Adrenal gland (tissue), 19 donors: Measurements from ENCODE around the gene KCNAB3. TPM values are rescaled to one million over a fixed set of nuclear protein-coding genes. Genes with fewer than 3 reads are reported as not detected.

Source experiments
- DNase-seq, 7 donors: peaks; one replicate each; pipeline ENCODE4 v3.0.0-alpha.2; 2019 to 2020
- H3K27ac ChIP-seq, 5 donors: fragments of 200-600 bp; sonication (generic) in 4 of 5; 1 replicate in 3 of 5; 2 replicates in 2 of 5; pipeline versions ENCODE4 v1.5.1 to v1.8.0; 2016 to 2020; ENCODE audit warnings: mild to moderate bottlenecking in 1 of 5
- H3K27me3 ChIP-seq: fragments of 200-600 bp; 2 replicates; pipeline ENCODE4 v1.8.0; 2021
- H3K36me3 ChIP-seq, 2 donors: fragments of 200-600 bp; replicated peaks in 1 of 2; 1 replicate in 1 of 2; 2 replicates in 1 of 2; pipeline versions ENCODE4 v1.5.1 to v1.8.0; 2018 to 2022
- H3K4me1 ChIP-seq, 2 donors: fragments of 200-600 bp; replicated peaks in 1 of 2; 1 replicate in 1 of 2; 2 replicates in 1 of 2; pipeline versions ENCODE4 v1.5.1 to v1.8.0; 2018 to 2021
- H3K4me3 ChIP-seq, 4 donors: fragments of 200-600 bp; sonication (generic) in 3 of 4; one replicate each; pipeline ENCODE4 v1.5.1; 2016 to 2018
- H3K9me3 ChIP-seq, 3 donors: fragments of 200-600 bp; sonication (generic) in 1 of 3; replicated peaks in 1 of 3; 1 replicate in 2 of 3; 2 replicates in 1 of 3; pipeline versions ENCODE4 v1.5.1 to v1.8.0; 2016 to 2021
- POLR2A ChIP-seq, 2 donors: fragments of 450-650 bp; IDR thresholded peaks; one replicate each; pipeline ENCODE4 v1.6.1; 2017; ENCODE audit warnings: antibody characterized with exemption in 2 of 2, mild to moderate bottlenecking in 2 of 2, moderate library complexity in 1 of 2
- WGBS, 4 donors: extraction: QIAGEN DNeasy Blood & Tissue Kit in 2 of 4; methylation state at CpG; one replicate each; pipeline versions ENCODE4 v1.1.5 to v1.1.7; 2013 to 2017; 5-methylcytosine and 5-hydroxymethylcytosine counted together
- intact Hi-C, 2 donors: fragments of 100-400 bp; cut with DNase I; formaldehyde crosslinking; loops; one replicate each; pipeline versions ENCODE4 v1.14.1 to v1.15.0; 2022 to 2023
- long read RNA-seq, 10 donors: library from polyadenylated mRNA in 3 of 10; unstranded in 2 of 10; stranded (forward) in 1 of 10; transcript quantifications; one replicate each; pipeline ENCODE4 v2.0.0 and lab custom pipeline, GENCODE V29; 2021 to 2026
- polyA plus RNA-seq, 3 donors: library from polyadenylated mRNA; stranded (reverse); fragments of 200-250 nt in 2 of 3; fragments of 350-450 nt in 1 of 3; fragmentation: Illumina TruSeq in 1 of 3; extraction: RNeasy Lipid Tissue Mini Kit (QIAGEN cat#74804) in 1 of 3; gene quantifications; one replicate each; pipeline ENCODE4 v1.2.3, GENCODE V29; 2013 to 2014
- total RNA-seq, 9 donors: library from RNA; depleted of rRNA in 4 of 9; stranded (reverse); fragments of >200 nt in 4 of 9; fragments of 120-200 nt in 1 of 9; fragmentation: NEBNext Ultra II Directional in 1 of 9; extraction: Animal tissue kit (Norgen Biotek cat#: 25700) in 1 of 9; gene quantifications; one replicate each; pipeline versions ENCODE4 v1.1.0 to v1.2.4, GENCODE V29; 2013 to 2023
- TF ChIP-seq, protein P1 (sequence below), 6 experiments: fragments of 450-650 bp in 4 of 6; fragments of 200-600 bp in 2 of 6; sonication (generic) in 1 of 6; IDR thresholded peaks; 1 replicate in 5 of 6; 2 replicates in 1 of 6; pipeline versions ENCODE4 v1.5.1 to v1.8.0; 2016 to 2021; ENCODE audit warnings: antibody characterized with exemption in 6 of 6, mild to moderate bottlenecking in 2 of 6, moderate library complexity in 1 of 6
- donor health status: healthy with polysubstance abuse.
- donor health status: Bipolar disorder and iron deficiency.
- donor health status: DM: yes; HTN: yes; CAD: no.
- donor health status: DM: no; HTN: no; CAD: no.
- donor health status: DM: no; HTN: no; CAD: no.
- donor health status: DM: yes; HTN: yes; CAD: no.

KCNAB3 gene
- total RNA-seq (1 to 10 TPM in 2 of 9 donors, under 1 TPM in 5, not detected in 2; 0.12 to 1.9 (median 0.41) TPM), polyA plus RNA-seq (1 to 10 TPM in 2 of 3 donors, under 1 TPM in 1; 0.27 to 4.2 (median 3.4) TPM)
- long read RNA-seq, donor 1 = 0 reads
- long read RNA-seq, donor 2, partial matches to known transcripts = 0 of 1 reads
- long read RNA-seq, donor 2, other reads (novel, unspliced or antisense) = 0 of 1 reads
- long read RNA-seq, donor 3 = 0 reads
- long read RNA-seq, donor 4 = 0 reads
- long read RNA-seq, donor 5 = 0 reads
- long read RNA-seq, donor 6 = 0 reads
- long read RNA-seq, donor 7 = 0 reads
- long read RNA-seq, donor 8, partial matches to known transcripts = 0 of 4 reads
- long read RNA-seq, donor 8, other reads (novel, unspliced or antisense) = 0 of 4 reads
- long read RNA-seq, donor 9 = 0 reads
- long read RNA-seq, donor 10, partial matches to known transcripts = 0 of 4 reads
- long read RNA-seq, donor 10, other reads (novel, unspliced or antisense) = 0 of 4 reads

DNA sequence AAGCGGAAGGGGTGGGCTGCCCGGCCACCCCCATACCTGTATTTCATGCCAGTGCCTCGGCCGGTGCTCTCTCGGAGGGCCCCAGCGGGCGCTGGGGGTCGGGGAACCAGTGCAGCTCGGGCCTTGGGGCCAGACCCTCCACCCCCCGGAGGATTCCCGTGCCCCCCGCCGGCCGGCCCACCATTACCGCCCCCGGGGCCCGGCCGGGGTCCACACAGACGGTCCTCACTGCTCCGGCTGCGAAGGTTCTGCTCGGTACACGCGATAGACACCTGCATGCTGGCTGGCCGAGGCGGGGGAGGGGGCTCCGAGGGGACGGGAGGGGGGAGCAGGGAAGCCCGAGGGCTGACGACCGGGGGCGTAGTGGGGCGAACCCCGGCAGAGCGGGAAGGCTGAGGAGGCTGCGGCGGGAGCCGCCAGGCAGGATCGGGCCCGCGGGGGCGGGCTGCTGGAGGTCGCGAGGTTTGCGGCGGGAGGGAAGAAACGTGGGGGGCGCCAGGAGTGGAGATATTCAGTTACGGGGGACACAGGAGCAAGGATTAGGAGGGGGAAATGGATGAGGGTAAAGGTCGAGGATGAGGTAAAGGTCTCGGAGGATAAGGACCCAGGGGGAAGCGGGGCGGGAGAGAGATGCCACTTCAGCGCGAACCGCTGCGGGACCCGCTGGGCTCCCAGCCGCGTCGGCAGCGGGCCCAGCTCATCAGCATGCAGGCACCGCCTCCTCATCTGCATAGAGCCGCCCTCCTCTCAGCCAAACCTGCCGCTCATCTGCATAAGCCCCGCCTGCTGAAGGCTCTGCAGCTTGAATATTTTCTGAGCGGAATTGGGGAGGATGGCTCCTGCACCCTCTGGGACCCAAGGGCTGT is at the start of gene KCNAB3:
Gene KCNAB3 (minus strand): TSS at position 699 of the 866 bp plus-strand sequence. CDS start 421 bp downstream, at position 278.
- H3K36me3 ChIP-seq = no peaks in the 10 kb centered on the region
- 41 to 61% (median 43%) methylated on average over 41 to 67 of the region's 67 CpGs for WGBS, 4 donors
- H3K27me3 ChIP-seq = no peaks in the 10 kb centered on the region
- DNase-seq = peak in 4 of 7 donors; percentile 40 to 69 (median 44)
- TF ChIP-seq, protein P1, sequence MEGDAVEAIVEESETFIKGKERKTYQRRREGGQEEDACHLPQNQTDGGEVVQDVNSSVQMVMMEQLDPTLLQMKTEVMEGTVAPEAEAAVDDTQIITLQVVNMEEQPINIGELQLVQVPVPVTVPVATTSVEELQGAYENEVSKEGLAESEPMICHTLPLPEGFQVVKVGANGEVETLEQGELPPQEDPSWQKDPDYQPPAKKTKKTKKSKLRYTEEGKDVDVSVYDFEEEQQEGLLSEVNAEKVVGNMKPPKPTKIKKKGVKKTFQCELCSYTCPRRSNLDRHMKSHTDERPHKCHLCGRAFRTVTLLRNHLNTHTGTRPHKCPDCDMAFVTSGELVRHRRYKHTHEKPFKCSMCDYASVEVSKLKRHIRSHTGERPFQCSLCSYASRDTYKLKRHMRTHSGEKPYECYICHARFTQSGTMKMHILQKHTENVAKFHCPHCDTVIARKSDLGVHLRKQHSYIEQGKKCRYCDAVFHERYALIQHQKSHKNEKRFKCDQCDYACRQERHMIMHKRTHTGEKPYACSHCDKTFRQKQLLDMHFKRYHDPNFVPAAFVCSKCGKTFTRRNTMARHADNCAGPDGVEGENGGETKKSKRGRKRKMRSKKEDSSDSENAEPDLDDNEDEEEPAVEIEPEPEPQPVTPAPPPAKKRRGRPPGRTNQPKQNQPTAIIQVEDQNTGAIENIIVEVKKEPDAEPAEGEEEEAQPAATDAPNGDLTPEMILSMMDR (IDR thresholded peaks at IDR 0.05) = no peak
- TF ChIP-seq POLR2A (IDR thresholded peaks at IDR 0.05) = no peak
- no peaks in the 10 kb centered on the region for H3K9me3 ChIP-seq
- no peak within 1 kb of the TSS for H3K4me3 ChIP-seq
- intact Hi-C loops = loop anchor here in 1 of 2 donors (10.0 kb wide), 1 partner anchor 55 kb away; no protein-coding TSS in a partner anchor
- H3K27ac ChIP-seq = no peak within 1 kb of the TSS
- H3K4me1 ChIP-seq = peaks cover 16 to 19% of the 10 kb centered on the region in 2 donors

DNA sequence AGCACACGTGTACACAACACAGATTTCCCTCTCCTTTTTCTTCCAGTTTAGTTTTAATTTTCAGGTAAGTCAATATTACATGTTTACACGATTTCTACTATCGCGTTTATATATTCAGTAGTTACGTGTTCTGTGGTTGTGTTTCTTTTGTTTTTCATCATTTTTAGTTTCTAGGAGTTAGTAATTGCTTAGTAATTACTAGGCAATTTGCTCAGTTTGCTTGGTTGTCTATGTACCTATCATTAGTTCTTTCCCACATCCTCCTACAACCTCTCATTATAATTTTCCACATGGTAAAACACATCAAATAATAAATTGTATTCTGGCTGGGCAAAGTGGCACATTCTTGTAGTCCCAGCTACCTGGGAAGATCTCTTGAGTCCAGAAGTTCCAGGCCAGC is 48.1 kb upstream of the KCNAB3 start:
- Histone ChIP-seq H3K36me3 (no peaks in the 10 kb centered on the region), H3K4me3 (no peak overlapping the region), H3K4me1 (no peaks in the 10 kb centered on the region), H3K27me3 (no peaks in the 10 kb centered on the region), H3K27ac (no peak overlapping the region), H3K9me3 (no peaks in the 10 kb centered on the region)
- WGBS, 4 donors = 82 to 88% (median 85%) methylated on average over 5 of the region's 5 CpGs
- intact Hi-C loops = no loop called here
- no peak for DNase-seq
- TF ChIP-seq, protein P1 (IDR thresholded peaks at IDR 0.05) = no peak
- no peak for TF ChIP-seq POLR2A (IDR thresholded peaks at IDR 0.05)

DNA sequence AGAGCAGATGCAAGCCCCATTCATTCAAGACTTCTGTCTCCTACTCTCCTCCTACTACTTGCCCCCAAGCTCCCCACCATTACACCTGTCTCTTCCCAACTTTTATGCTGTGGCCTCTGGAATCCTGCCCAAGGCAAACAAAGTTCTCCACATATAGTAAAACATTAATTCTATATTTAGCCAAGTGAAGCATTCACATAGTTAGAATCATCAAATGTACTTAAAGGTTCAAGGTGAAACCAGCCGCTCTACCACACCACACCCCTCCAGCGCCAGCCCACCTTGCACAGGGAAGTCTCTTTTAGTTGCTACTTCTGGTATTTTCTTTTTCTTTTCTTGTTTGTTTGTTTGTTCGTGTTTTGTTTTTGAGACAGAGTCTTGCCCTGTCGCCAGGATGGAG is 47.4 kb upstream of the KCNAB3 start:
- Histone ChIP-seq H3K4me3 (no peak overlapping the region), H3K27me3 (no peaks in the 10 kb centered on the region), H3K9me3 (no peaks in the 10 kb centered on the region), H3K27ac (no peak overlapping the region), H3K36me3 (no peaks in the 10 kb centered on the region), H3K4me1 (no peaks in the 10 kb centered on the region)
- 78 to 82% (median 81%) methylated on average over 4 of the region's 4 CpGs for WGBS, 4 donors
- no peak for DNase-seq
- intact Hi-C loops = no loop called here
- TF ChIP-seq, protein P1 (IDR thresholded peaks at IDR 0.05) = no peak
- no peak for TF ChIP-seq POLR2A (IDR thresholded peaks at IDR 0.05)

DNA sequence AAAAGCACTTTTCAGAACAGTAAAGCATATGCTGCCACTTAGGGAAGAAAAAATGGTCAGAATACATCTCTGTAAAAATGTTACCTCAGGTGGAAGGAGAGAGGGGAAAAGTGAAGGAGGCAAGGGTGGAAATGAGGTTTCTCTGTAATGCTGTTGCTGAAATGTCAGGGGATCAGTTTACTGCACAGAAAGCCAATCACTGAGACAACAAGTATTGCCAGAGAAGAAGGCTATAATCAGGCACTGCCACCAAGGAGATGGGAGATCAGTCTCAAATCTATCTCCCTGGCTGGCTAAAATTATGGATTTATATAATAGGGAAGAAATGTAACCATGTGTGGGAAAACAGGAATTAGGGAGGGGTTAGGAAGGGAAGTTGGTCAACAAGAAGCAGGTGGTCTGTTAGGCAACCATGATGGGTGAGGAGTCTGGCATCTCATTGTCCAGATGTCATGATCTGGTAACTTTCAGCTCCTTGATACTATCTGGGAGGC is 45.0 kb upstream of the KCNAB3 start:
- H3K27me3 ChIP-seq = no peaks in the 10 kb centered on the region
- no peak for DNase-seq
- no peak overlapping the region for H3K4me3 ChIP-seq
- H3K27ac ChIP-seq = no peak overlapping the region
- H3K4me1 ChIP-seq = no peaks in the 10 kb centered on the region
- no peaks in the 10 kb centered on the region for H3K36me3 ChIP-seq
- TF ChIP-seq, protein P1 (IDR thresholded peaks at IDR 0.05) = no peak
- no peak for TF ChIP-seq POLR2A (IDR thresholded peaks at IDR 0.05)
- intact Hi-C loops = no loop called here
- H3K9me3 ChIP-seq = no peaks in the 10 kb centered on the region
